SK-N-SH (cell line): ENCODE data around the gene PRDM10. TPM values are rescaled to one million over a fixed set of nuclear protein-coding genes. Genes with fewer than 3 reads are reported as not detected.

Experiments
- CTCF ChIA-PET: fragments of 300-600, 350-600 bp; formaldehyde crosslinking; extraction: SDS; loops from one replicate; lab custom pipeline; 2021; lab: Yijun Ruan, JAX
- POLR2A ChIA-PET: fragments of 350-600 bp; sonication (Branson Sonifier 250); formaldehyde crosslinking; extraction: SDS; loops from one replicate; lab custom pipeline; 2020; ENCODE audit warnings: antibody characterized with exemption, inconsistent platforms; lab: Yijun Ruan, JAX
- DNase-seq: peaks from one replicate; pipeline ENCODE4 v3.0.0; 2012
- H2AFZ ChIP-seq: fragments of 200-600 bp; sonication (generic); 2 replicates; pipeline ENCODE4 v1.8.1; 2016; ENCODE audit warnings: antibody characterized with exemption, mild to moderate bottlenecking, low read depth
- H3F3A ChIP-seq: fragments of 200-600 bp; sonication (generic); replicated peaks from 2 replicates; pipeline ENCODE3; 2016; ENCODE audit warnings: antibody characterized with exemption, mild to moderate bottlenecking; ENCODE audit not compliant: insufficient read depth
- H3K27ac ChIP-seq, 2 experiments: fragments of 200-500 bp in 1 of 2; fragments of 200-600 bp in 1 of 2; sonication (Bioruptor generic) in 1 of 2; sonication (generic), shearing (Covaris generic) in 1 of 2; 2 replicates each; pipeline versions ENCODE4 v1.5.1 to v1.6.1; 2014 to 2016; ENCODE audit warnings: low read depth in 2 of 2, inconsistent platforms in 1 of 2, low read length in 1 of 2, mild to moderate bottlenecking in 1 of 2, mixed read lengths in 1 of 2
- H3K27me3 ChIP-seq: fragments of 200-600 bp; sonication (generic), shearing (Covaris generic); 2 replicates; pipeline ENCODE4 v1.6.1; 2016; ENCODE audit warnings: mixed run types; ENCODE audit not compliant: insufficient read depth
- H3K36me3 ChIP-seq, 2 experiments: fragments of 200-500 bp in 1 of 2; fragments of 200-600 bp in 1 of 2; sonication (Bioruptor generic) in 1 of 2; sonication (generic) in 1 of 2; replicated peaks in 1 of 2; 2 replicates each; pipeline versions ENCODE3 to v1.5.1; 2014 to 2016; ENCODE audit warnings: low read length in 1 of 2, mild to moderate bottlenecking in 1 of 2; ENCODE audit not compliant: insufficient read depth in 2 of 2, control insufficient read depth in 1 of 2
- H3K4me1 ChIP-seq, 2 experiments: fragments of 200-500 bp in 1 of 2; fragments of 200-600 bp in 1 of 2; sonication (Bioruptor generic) in 1 of 2; sonication (generic), shearing (Covaris generic) in 1 of 2; 2 replicates each; pipeline versions ENCODE4 v1.5.1 to v1.6.1; 2014 to 2016; ENCODE audit warnings: low read depth in 1 of 2, low read length in 1 of 2, mixed run types in 1 of 2; ENCODE audit not compliant: insufficient read depth in 2 of 2, control insufficient read depth in 1 of 2
- H3K4me2 ChIP-seq: fragments of 200-600 bp; sonication (generic), shearing (Covaris generic); 2 replicates; pipeline ENCODE4 v1.6.1; 2017; ENCODE audit warnings: mixed run types
- H3K4me3 ChIP-seq, 2 experiments: fragments of 200-500 bp in 1 of 2; fragments of 200-600 bp in 1 of 2; sonication (Bioruptor generic) in 1 of 2; sonication (generic), shearing (Covaris generic) in 1 of 2; 2 replicates each; pipeline versions ENCODE4 v1.5.1 to v1.8.1; 2014 to 2016; ENCODE audit warnings: low read depth in 2 of 2, inconsistent platforms in 1 of 2, low read length in 1 of 2, mild to moderate bottlenecking in 1 of 2, mixed read lengths in 1 of 2, moderate library complexity in 1 of 2
- H3K79me2 ChIP-seq: fragments of 200-600 bp; sonication (generic); 2 replicates; pipeline ENCODE4 v1.8.1; 2017; ENCODE audit warnings: mild to moderate bottlenecking; ENCODE audit not compliant: insufficient read depth
- H3K9ac ChIP-seq: fragments of 200-600 bp; sonication (generic); 2 replicates; pipeline ENCODE4 v1.6.1; 2017; ENCODE audit warnings: mixed run types
- H3K9me2 ChIP-seq: fragments of 200-600 bp; sonication (generic); 2 replicates; pipeline ENCODE4 v1.6.1; 2017; ENCODE audit warnings: mixed run types
- H3K9me3 ChIP-seq: fragments of 200-600 bp; sonication (generic); 2 replicates; pipeline ENCODE4 v1.6.1; 2017; ENCODE audit warnings: mixed run types, mild to moderate bottlenecking, moderate library complexity
- H4K20me1 ChIP-seq: fragments of 200-600 bp; sonication (generic); 2 replicates; pipeline ENCODE4 v1.6.1; 2017; ENCODE audit warnings: mild to moderate bottlenecking, mixed run types; ENCODE audit not compliant: insufficient read depth
- CHD2 ChIP-seq: fragments of 150-350 bp; IDR thresholded peaks from 2 replicates; pipeline ENCODE4 v1.6.1; 2018; ENCODE audit warnings: low read length; ENCODE audit not compliant: partially characterized antibody
- CTCF ChIP-seq: fragments of 200-600 bp; sonication (generic); IDR thresholded peaks from 2 replicates; pipeline ENCODE4 v1.6.1; 2017; ENCODE audit warnings: antibody characterized with exemption, mild to moderate bottlenecking, moderate library complexity
- ELF1 ChIP-seq: IDR thresholded peaks from 2 replicates; pipeline ENCODE4 v1.4.0; 2012
- FOXM1 ChIP-seq: IDR thresholded peaks from 2 replicates; pipeline ENCODE4 v1.4.0; 2012; ENCODE audit warnings: low read depth, mild to moderate bottlenecking
- GABPA ChIP-seq: IDR thresholded peaks from 2 replicates; pipeline ENCODE4 v1.4.0; 2012; ENCODE audit warnings: low read depth, mild to moderate bottlenecking
- GATA2 ChIP-seq: sonication (generic); formaldehyde crosslinking; IDR thresholded peaks from 2 replicates; pipeline ENCODE4 v1.5.0; 2020; ENCODE audit warnings: mild to moderate bottlenecking, missing genetic modification reagents
- IRF3 ChIP-seq: fragments of 150-350 bp; IDR thresholded peaks from 2 replicates; pipeline ENCODE4 v1.6.1; 2016; ENCODE audit warnings: mild to moderate bottlenecking, low read depth, low read length
- MEF2A ChIP-seq: IDR thresholded peaks from 2 replicates; pipeline ENCODE4 v1.4.0; 2012; ENCODE audit warnings: low read depth, borderline replicate concordance
- NFIC ChIP-seq: IDR thresholded peaks from 2 replicates; pipeline ENCODE4 v1.4.0; 2012; ENCODE audit warnings: borderline replicate concordance
- NRF1 ChIP-seq: IDR thresholded peaks from 2 replicates; pipeline ENCODE4 v1.6.1; 2012; ENCODE audit warnings: low read depth, mild to moderate bottlenecking, low read length
- POLR2AphosphoS5 ChIP-seq: IDR thresholded peaks from 2 replicates; pipeline ENCODE4 v1.6.1; 2012; ENCODE audit warnings: low read depth, low read length
- RCOR1 ChIP-seq: fragments of 150-350 bp; IDR thresholded peaks from 2 replicates; pipeline ENCODE4 v1.6.1; 2017; ENCODE audit warnings: antibody characterized with exemption, low read length
- RFX5 ChIP-seq: IDR thresholded peaks from 2 replicates; pipeline ENCODE4 v1.6.1; 2012; ENCODE audit warnings: mild to moderate bottlenecking, improper control_type of control experiment, low read length
- RXRA ChIP-seq: IDR thresholded peaks from 2 replicates; pipeline ENCODE4 v1.4.0; 2012; ENCODE audit warnings: low read depth, mild to moderate bottlenecking, borderline replicate concordance
- SIN3A ChIP-seq: IDR thresholded peaks from 2 replicates; pipeline ENCODE4 v1.6.1; 2012; ENCODE audit warnings: low read depth, mild to moderate bottlenecking, low read length, moderate library complexity, borderline replicate concordance
- SMC3 ChIP-seq: IDR thresholded peaks from 2 replicates; pipeline ENCODE4 v1.6.1; 2012; ENCODE audit warnings: low read depth, low read length, improper control_type of control experiment
- TAF1 ChIP-seq: IDR thresholded peaks from 2 replicates; pipeline ENCODE4 v1.6.1; 2012; ENCODE audit warnings: low read depth, mild to moderate bottlenecking, low read length, moderate library complexity, borderline replicate concordance
- TCF12 ChIP-seq: IDR thresholded peaks from 2 replicates; pipeline ENCODE4 v1.4.0; 2012
- USF1 ChIP-seq: IDR thresholded peaks from 2 replicates; pipeline ENCODE4 v1.4.0; 2012; ENCODE audit warnings: low read depth, borderline replicate concordance
- WGBS: methylation state at CpG from one replicate; pipeline ENCODE4 v1.1.6; 2017; ENCODE audit warnings: low lambda C conversion rate; 5-methylcytosine and 5-hydroxymethylcytosine counted together
- polyA plus RNA-seq, 3 experiments: library from polyadenylated mRNA; depleted of rRNA; stranded (reverse); fragments of >200 nt; gene quantifications; 2 replicates each; pipeline ENCODE4 v1.2.3, GENCODE V29; 2012

PRDM10 gene
- polyA plus RNA-seq, 1 of the 3 experiments (the other 2 are of a cell fraction) = 1.9 TPM

- no peak for TF ChIP-seq USF1
- no peak for TF ChIP-seq POLR2AphosphoS5
- no peak for TF ChIP-seq TAF1
- TF ChIP-seq NFIC = no peak
- no peak for TF ChIP-seq NRF1
- no peak for TF ChIP-seq SMC3
- no peak for TF ChIP-seq TCF12
- TF ChIP-seq GATA2 (CRISPR knock-in tag) = no peak
- no peak for TF ChIP-seq MEF2A
- TF ChIP-seq SIN3A = no peak
- TF ChIP-seq GABPA = no peak
- TF ChIP-seq CHD2 = no peak
- no peak for TF ChIP-seq RXRA
- no peak for TF ChIP-seq FOXM1
- no peak for TF ChIP-seq ELF1
- no peak for TF ChIP-seq IRF3
- no peak for TF ChIP-seq CTCF
- TF ChIP-seq RFX5 = no peak
- no peak for TF ChIP-seq RCOR1
- DNase-seq = no peak
- peaks cover 0 to 17% of the 10 kb centered on the region in 2 experiments; a peak in 2 of 4 replicates for H3K4me1 ChIP-seq
- ChIA-PET CTCF (no interaction called here), POLR2A (no interaction called here)
- no peak overlapping the region for H3K4me2 ChIP-seq
- H3K27me3 ChIP-seq = no peaks in the 10 kb centered on the region
- no peak overlapping the region for H3K9ac ChIP-seq
- H3K4me3 ChIP-seq = no peak overlapping the region
- no peak overlapping the region for H2AFZ ChIP-seq
- H3K9me2 ChIP-seq = no peaks in the 10 kb centered on the region
- H3K27ac ChIP-seq = no peak overlapping the region
- H4K20me1 ChIP-seq = no peaks in the 10 kb centered on the region
- H3K36me3 ChIP-seq = peaks cover 5 to 6% of the 10 kb centered on the region in 2 experiments
- no peaks in the 10 kb centered on the region for H3K79me2 ChIP-seq
- H3F3A ChIP-seq = no peaks in the 10 kb centered on the region
- WGBS = 99% methylated on average over 5 of the region's 5 CpGs
- H3K9me3 ChIP-seq = no peaks in the 10 kb centered on the region
Measured at GRCh38 chr11:129947474-129947873, 55.2 kb downstream of the PRDM10 start.
